SK-N-DZ (cell line): ENCODE measurements around the gene SHANK1.
A peak's percentile ranks its signal among the peaks of the same experiment; 100 is the strongest.

Experiments used
- DNase-seq: peaks from one replicate; pipeline ENCODE4 v3.0.0-alpha.2; 2015; ENCODE audit warnings: low spot score

The SHANK1 gene

GRCh38 chr19:50729894-50730293 is 10.3 kb upstream of the SHANK1 start:
- no peak for DNase-seq

GRCh38 chr19:50728084-50728737 is 8.6 kb upstream of the SHANK1 start:
- DNase-seq, result peak; percentile 88

GRCh38 chr19:50725911-50726230 is 6.3 kb upstream of the SHANK1 start:
- no peak for DNase-seq

- no peak for DNase-seq
Observed at GRCh38 chr19:50725218-50725910, 5.8 kb upstream of the SHANK1 start.

- peak; percentile 94 for DNase-seq
Observed at GRCh38 chr19:50724522-50725217, 5.1 kb upstream of the SHANK1 start.

GRCh38 chr19:50723735-50724521 is 4.3 kb upstream of the SHANK1 start:
- DNase-seq, result no peak

- DNase-seq, result peak; percentile 55
Observed at GRCh38 chr19:50723069-50723468, 3.5 kb upstream of the SHANK1 start, which contains the start of gene CLEC11A. Gene CLEC11A (plus strand): TSS chr19:50723364. CDS start chr19:50723526, 162 bp downstream.

- DNase-seq, result peak; percentile 57
Observed at GRCh38 chr19:50722201-50723013, 2.8 kb upstream of the SHANK1 start.

- no peak for DNase-seq
Observed at GRCh38 chr19:50721441-50722137, 2.0 kb upstream of the SHANK1 start.

- DNase-seq, result no peak
Observed at GRCh38 chr19:50720921-50721381, 1.3 kb upstream of the SHANK1 start.

- DNase-seq, result no peak
Observed at GRCh38 chr19:50720181-50720920, 749 bp upstream of the SHANK1 start.

GRCh38 chr19:50719119-50719435 is 525 bp downstream of the SHANK1 start:
- no peak for DNase-seq

GRCh38 chr19:50718255-50719118 is 1.1 kb downstream of the SHANK1 start:
- no peak for DNase-seq

GRCh38 chr19:50717891-50718254 is 1.7 kb downstream of the SHANK1 start:
- no peak for DNase-seq

- no peak for DNase-seq
Observed at GRCh38 chr19:50717026-50717723, 2.4 kb downstream of the SHANK1 start.

GRCh38 chr19:50716178-50717025 is 3.2 kb downstream of the SHANK1 start:
- no peak for DNase-seq

GRCh38 chr19:50713556-50714236 is 5.9 kb downstream of the SHANK1 start:
- no peak for DNase-seq
